Gastrocnemius medialis (tissue), 4 donors: ENCODE results near the gene MARCHF9.

Experiments
- POLR2A ChIP-seq, 2 donors: fragments of 450-650 bp; IDR thresholded peaks; one replicate each; pipeline ENCODE4 v1.6.1; 2017; ENCODE audit warnings: antibody characterized with exemption in 2 of 2, mild to moderate bottlenecking in 2 of 2, moderate library complexity in 2 of 2
- TF ChIP-seq, protein P1 (sequence below), 5 experiments: fragments of 450-650 bp in 3 of 5; fragments of 200-600 bp in 2 of 5; sonication (generic) in 2 of 5; IDR thresholded peaks in 4 of 5; conservative IDR thresholded peaks in 1 of 5; 1 replicate in 4 of 5; 2 replicates in 1 of 5; pipeline ENCODE4 v1.5.1; 2016 to 2019; ENCODE audit warnings: antibody characterized with exemption in 5 of 5, mild to moderate bottlenecking in 3 of 5, moderate library complexity in 3 of 5

DNA sequence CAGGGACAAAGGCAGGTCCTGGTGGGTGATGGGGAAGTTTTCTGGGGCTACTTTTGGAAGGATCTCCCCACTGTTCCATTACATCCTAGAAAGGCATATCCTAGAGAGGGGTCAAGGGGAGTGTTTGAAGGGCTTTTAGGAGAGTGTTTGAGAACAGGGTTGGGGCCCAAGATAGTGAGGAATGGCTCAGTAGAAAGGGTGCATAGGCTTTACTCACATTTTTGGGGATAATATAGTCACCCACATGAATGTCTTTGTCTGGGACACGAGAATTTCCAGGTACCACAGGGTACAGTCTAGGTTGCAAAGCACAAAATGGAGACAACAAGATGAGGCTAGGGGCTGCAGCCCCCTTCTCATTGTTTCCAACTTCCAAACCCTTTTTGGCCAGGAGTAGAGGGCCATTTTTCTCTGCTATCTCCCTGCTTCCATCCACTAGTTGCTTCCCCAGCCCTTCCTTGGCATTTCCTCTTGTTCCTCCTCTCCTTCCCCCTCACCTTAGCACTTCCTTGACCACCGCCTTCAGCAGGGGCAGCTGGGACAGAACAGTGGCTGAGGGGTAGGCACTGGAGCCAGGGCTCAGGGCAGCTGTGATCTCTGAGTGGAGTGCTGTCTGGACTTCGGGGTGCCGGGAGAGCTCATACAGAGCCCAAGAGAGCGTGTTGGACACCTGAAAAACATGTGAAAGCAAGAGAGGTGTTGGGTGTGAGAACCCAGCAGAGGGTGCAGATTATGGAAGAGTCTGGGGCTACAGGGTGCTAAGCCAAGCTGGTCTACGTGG is 9.2 kb downstream of the MARCHF9 start:
- TF ChIP-seq POLR2A (IDR thresholded peaks at IDR 0.05), result no peak
- TF ChIP-seq, protein P1, sequence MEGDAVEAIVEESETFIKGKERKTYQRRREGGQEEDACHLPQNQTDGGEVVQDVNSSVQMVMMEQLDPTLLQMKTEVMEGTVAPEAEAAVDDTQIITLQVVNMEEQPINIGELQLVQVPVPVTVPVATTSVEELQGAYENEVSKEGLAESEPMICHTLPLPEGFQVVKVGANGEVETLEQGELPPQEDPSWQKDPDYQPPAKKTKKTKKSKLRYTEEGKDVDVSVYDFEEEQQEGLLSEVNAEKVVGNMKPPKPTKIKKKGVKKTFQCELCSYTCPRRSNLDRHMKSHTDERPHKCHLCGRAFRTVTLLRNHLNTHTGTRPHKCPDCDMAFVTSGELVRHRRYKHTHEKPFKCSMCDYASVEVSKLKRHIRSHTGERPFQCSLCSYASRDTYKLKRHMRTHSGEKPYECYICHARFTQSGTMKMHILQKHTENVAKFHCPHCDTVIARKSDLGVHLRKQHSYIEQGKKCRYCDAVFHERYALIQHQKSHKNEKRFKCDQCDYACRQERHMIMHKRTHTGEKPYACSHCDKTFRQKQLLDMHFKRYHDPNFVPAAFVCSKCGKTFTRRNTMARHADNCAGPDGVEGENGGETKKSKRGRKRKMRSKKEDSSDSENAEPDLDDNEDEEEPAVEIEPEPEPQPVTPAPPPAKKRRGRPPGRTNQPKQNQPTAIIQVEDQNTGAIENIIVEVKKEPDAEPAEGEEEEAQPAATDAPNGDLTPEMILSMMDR (IDR thresholded peaks at IDR 0.05 in 4 of 5, conservative IDR thresholded peaks at IDR 0.05 in 1 of 5), result no peak
